ENCODE results near the gene CRYBG1.

- no peak for TF ChIP-seq CTCF (optimal IDR thresholded peaks at IDR 0.05 in 1 of 3, IDR thresholded peaks at IDR 0.05 in 1 of 3, conservative IDR thresholded peaks at IDR 0.05 in 1 of 3; ENCODE audit: extremely low read depth in 1 of 3, insufficient read depth in 2 of 3, low read length in 3 of 3)
- no peak for TF ChIP-seq EZH2 (IDR thresholded peaks at IDR 0.05; ENCODE audit: low read length)
Observed at GRCh38 chr6:106469882-106470281, 109.4 kb downstream of the CRYBG1 start.
